Epithelial cell of esophagus (primary cell): ENCODE results near the gene ADAMTSL3.
A peak's percentile ranks its signal among the peaks of the same experiment; 100 is the strongest.

Experiments used
- DNase-seq: peaks from one replicate; pipeline ENCODE4 v3.0.0; 2010; ENCODE audit warnings: low read depth
- H3K4me3 ChIP-seq: 2 replicates; pipeline ENCODE4 v1.5.1; 2011; ENCODE audit warnings: mild to moderate bottlenecking, low read length, control low read depth
- TF ChIP-seq, protein P1 (sequence below): IDR thresholded peaks from 2 replicates; pipeline ENCODE4 v1.5.1; 2011; ENCODE audit warnings: low read depth, mild to moderate bottlenecking, low read length, control low read depth, inconsistent platforms; ENCODE audit not compliant: insufficient read depth; ENCODE audit errors: missing control alignments

ADAMTSL3 gene

GRCh38 chr15:83784975-83785374 is 131.1 kb downstream of the ADAMTSL3 start:
- TF ChIP-seq, protein P1, sequence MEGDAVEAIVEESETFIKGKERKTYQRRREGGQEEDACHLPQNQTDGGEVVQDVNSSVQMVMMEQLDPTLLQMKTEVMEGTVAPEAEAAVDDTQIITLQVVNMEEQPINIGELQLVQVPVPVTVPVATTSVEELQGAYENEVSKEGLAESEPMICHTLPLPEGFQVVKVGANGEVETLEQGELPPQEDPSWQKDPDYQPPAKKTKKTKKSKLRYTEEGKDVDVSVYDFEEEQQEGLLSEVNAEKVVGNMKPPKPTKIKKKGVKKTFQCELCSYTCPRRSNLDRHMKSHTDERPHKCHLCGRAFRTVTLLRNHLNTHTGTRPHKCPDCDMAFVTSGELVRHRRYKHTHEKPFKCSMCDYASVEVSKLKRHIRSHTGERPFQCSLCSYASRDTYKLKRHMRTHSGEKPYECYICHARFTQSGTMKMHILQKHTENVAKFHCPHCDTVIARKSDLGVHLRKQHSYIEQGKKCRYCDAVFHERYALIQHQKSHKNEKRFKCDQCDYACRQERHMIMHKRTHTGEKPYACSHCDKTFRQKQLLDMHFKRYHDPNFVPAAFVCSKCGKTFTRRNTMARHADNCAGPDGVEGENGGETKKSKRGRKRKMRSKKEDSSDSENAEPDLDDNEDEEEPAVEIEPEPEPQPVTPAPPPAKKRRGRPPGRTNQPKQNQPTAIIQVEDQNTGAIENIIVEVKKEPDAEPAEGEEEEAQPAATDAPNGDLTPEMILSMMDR = no peak
- peak; percentile 74 for DNase-seq
- no peak overlapping the region for H3K4me3 ChIP-seq

DNA sequence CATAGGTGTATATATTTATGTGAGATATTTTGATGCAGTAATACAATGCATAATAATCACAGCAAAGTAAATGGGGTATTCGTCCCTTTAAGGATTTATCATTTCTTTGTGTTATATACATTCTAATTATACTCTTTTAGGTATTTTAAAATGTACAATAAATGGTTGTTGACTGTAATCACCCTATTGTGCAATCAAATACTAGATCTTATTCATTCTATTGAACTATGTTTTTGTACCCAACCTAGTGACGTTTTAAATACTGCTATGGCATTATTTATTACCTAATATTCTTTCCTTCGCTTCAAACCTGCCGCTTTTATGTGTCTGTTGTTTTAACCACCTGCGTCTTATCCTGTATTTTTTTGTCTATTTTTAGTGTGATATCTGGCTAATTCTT is 132.4 kb downstream of the ADAMTSL3 start:
- DNase-seq = no peak
- no peak overlapping the region for H3K4me3 ChIP-seq
- TF ChIP-seq, protein P1 = no peak

- DNase-seq = no peak
- H3K4me3 ChIP-seq = no peak overlapping the region
- TF ChIP-seq, protein P1 = no peak
Measured at GRCh38 chr15:83793069-83793468, 139.1 kb downstream of the ADAMTSL3 start.

DNA sequence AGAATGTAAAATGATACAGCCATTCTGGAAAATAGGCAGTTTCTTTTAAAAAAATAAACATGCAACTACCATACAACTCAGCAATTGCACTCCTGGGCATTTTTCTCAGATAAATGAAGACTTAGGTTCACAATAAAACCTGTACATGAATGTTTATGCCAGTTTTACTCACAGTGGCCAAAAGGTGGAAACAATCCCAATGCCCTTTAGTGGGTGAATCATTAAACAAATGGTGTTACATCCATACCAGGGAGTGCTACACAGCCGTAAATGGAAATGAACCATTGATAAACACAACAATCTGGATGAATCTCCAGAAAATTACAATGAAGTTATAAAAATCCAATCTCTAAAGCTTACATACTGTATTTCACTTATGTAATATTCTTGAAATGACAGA is 140.3 kb downstream of the ADAMTSL3 start:
- TF ChIP-seq, protein P1 = no peak
- peak; percentile 6 for DNase-seq
- H3K4me3 ChIP-seq = no peak overlapping the region

DNA sequence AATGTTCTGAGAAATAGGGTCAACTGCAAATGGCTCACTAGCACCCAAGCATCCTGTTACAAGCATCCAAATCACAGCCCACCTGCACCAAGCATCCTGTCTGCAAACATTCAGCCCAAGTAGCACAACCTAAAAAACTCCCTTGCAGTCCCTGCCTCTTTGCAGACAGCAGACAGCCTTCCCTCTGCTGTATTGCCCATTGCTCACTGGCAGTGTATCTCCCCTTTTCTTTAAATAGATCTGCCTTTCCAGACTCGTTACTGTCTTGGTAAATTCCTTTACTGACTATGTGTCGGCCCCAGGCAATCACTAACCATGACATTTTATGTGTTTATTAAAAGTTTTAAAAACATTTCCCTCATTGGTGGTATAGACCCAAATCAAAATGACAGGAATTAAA is 155.4 kb downstream of the ADAMTSL3 start:
- peak; percentile 56 for DNase-seq
- TF ChIP-seq, protein P1 = no peak
- no peak overlapping the region for H3K4me3 ChIP-seq

- TF ChIP-seq, protein P1 = no peak
- peak; percentile 85 for DNase-seq
- H3K4me3 ChIP-seq = no peak overlapping the region
Measured at GRCh38 chr15:83810110-83810509, 156.2 kb downstream of the ADAMTSL3 start.

DNA sequence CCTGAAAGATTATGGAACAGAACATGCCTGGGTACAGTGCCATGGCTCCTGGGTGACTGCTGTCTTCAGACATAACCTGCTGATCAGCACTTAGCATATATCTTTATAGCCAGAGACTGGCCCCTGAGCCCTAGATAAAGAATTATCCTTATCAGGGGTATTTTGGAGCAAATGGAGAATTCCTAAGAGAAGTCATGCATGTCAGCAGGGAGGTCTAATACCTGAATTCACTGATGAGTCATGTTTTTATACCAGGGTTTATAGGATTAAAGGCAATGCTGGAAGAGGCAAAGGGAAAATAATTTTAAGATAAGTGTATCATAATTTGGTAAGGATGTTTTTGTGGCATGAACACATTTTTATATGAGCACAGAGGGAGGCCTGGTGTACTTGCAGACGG is 159.8 kb downstream of the ADAMTSL3 start:
- no peak overlapping the region for H3K4me3 ChIP-seq
- DNase-seq = no peak

More for the DNA sequence above, 159.8 kb downstream of the ADAMTSL3 start:
- TF ChIP-seq, protein P1 = no peak
